Skeletal muscle cell (primary cell): ENCODE data around the gene BLOC1S2.
"Not testable (repeated sequence)": the region's sequence is repeated elsewhere in the genome, so short reads cannot be mapped to it uniquely, and the experiment has no call there.

Experiments used
- DNase-seq: peaks from one replicate; pipeline ENCODE4 v3.0.0-alpha.2; 2010; ENCODE audit warnings: low read depth
- H3K4me3 ChIP-seq: 2 replicates; pipeline ENCODE4 v1.5.1; 2011; ENCODE audit warnings: low read depth, mild to moderate bottlenecking, control low read depth, low read length, moderate library complexity

BLOC1S2 gene

GRCh38 chr10:100286051-100287033 is at the start of gene BLOC1S2:
TSS of gene BLOC1S2 (minus strand) at chr10:100286680. CDS start at chr10:100286659, 21 bp downstream.
- peak within 1 kb of the TSS; percentile 82 for H3K4me3 ChIP-seq
- peak; percentile 73 for DNase-seq

- no peak overlapping the region for H3K4me3 ChIP-seq
- no peak for DNase-seq
Measured at GRCh38 chr10:100334762-100335161, 48.3 kb upstream of the BLOC1S2 start.

- peak; percentile 20 for DNase-seq
- H3K4me3 ChIP-seq, result no peak overlapping the region
Measured at GRCh38 chr10:100333661-100334440, 47.4 kb upstream of the BLOC1S2 start.

- no peak for DNase-seq
- no peak overlapping the region for H3K4me3 ChIP-seq
Measured at GRCh38 chr10:100333106-100333505, 46.6 kb upstream of the BLOC1S2 start.

GRCh38 chr10:100330079-100330478 is 43.6 kb upstream of the BLOC1S2 start, which contains the start of gene PKD2L1:
TSS of gene PKD2L1 (minus strand) at chr10:100330228. CDS start at chr10:100330103, 125 bp downstream.
- no peak within 1 kb of the TSS for H3K4me3 ChIP-seq
- no peak for DNase-seq

GRCh38 chr10:100328198-100328597 is 41.7 kb upstream of the BLOC1S2 start:
- DNase-seq, result no peak
- H3K4me3 ChIP-seq, result no peak overlapping the region

- DNase-seq, result no peak
- H3K4me3 ChIP-seq, result no peak overlapping the region
Measured at GRCh38 chr10:100327718-100328009, 41.2 kb upstream of the BLOC1S2 start.

- DNase-seq, result no peak
- no peak overlapping the region for H3K4me3 ChIP-seq
Measured at GRCh38 chr10:100327007-100327717, 40.7 kb upstream of the BLOC1S2 start.

GRCh38 chr10:100325158-100325557 is 38.7 kb upstream of the BLOC1S2 start:
- H3K4me3 ChIP-seq, result no peak overlapping the region
- no peak for DNase-seq

GRCh38 chr10:100319707-100320402 is 33.4 kb upstream of the BLOC1S2 start:
- DNase-seq, result no peak
- no peak overlapping the region for H3K4me3 ChIP-seq

- DNase-seq, result no peak
- no peak overlapping the region for H3K4me3 ChIP-seq
Measured at GRCh38 chr10:100318207-100318606, 31.7 kb upstream of the BLOC1S2 start.

GRCh38 chr10:100315615-100316014 is 29.1 kb upstream of the BLOC1S2 start:
- DNase-seq, result no peak
- H3K4me3 ChIP-seq, result no peak overlapping the region

GRCh38 chr10:100311298-100311697 is 24.8 kb upstream of the BLOC1S2 start:
- DNase-seq, result no peak
- H3K4me3 ChIP-seq, result no peak overlapping the region

GRCh38 chr10:100307684-100308083 is 21.2 kb upstream of the BLOC1S2 start:
- DNase-seq, result no peak

GRCh38 chr10:100306861-100307260 is 20.4 kb upstream of the BLOC1S2 start:
- no peak for DNase-seq
- no peak overlapping the region for H3K4me3 ChIP-seq

More at GRCh38 chr10:100307684-100308083, 21.2 kb upstream of the BLOC1S2 start:
- H3K4me3 ChIP-seq, result no peak overlapping the region

- DNase-seq, result no peak
- H3K4me3 ChIP-seq, result no peak overlapping the region
Measured at GRCh38 chr10:100304414-100304813, 17.9 kb upstream of the BLOC1S2 start.

GRCh38 chr10:100303724-100304319 is 17.3 kb upstream of the BLOC1S2 start:
- H3K4me3 ChIP-seq, result no peak overlapping the region
- DNase-seq, result no peak

- DNase-seq, H3K4me3 ChIP-seq: not testable (repeated sequence)
Measured at GRCh38 chr10:100301123-100301522, 14.6 kb upstream of the BLOC1S2 start.

GRCh38 chr10:100297242-100297641 is 10.8 kb upstream of the BLOC1S2 start:
- no peak for DNase-seq
- H3K4me3 ChIP-seq, result no peak overlapping the region
